ENCODE results near the gene VSTM4. TPM values are rescaled to one million over a fixed set of nuclear protein-coding genes. Genes with fewer than 3 reads are reported as not detected.

Gene VSTM4
- total RNA-seq, 1 experiment from 2014 or later: not detected

GRCh38 chr10:49053053-49053997, 62.0 kb downstream of the VSTM4 start:
- CTCF ChIA-PET: no interaction called here
- no peaks in the 10 kb centered on the region for H3K9me3 ChIP-seq (ENCODE audit: insufficient read depth, low read depth)
- H3K4me1 ChIP-seq (replicated peaks; ENCODE audit: insufficient read depth): no peaks in the 10 kb centered on the region
- H3K27ac ChIP-seq: no peak overlapping the region
- no peaks in the 10 kb centered on the region for H4K20me1 ChIP-seq (ENCODE audit: insufficient read depth)
- H3K4me2 ChIP-seq: no peak overlapping the region
- no peak overlapping the region for H3K4me3 ChIP-seq
- H2AFZ ChIP-seq: no peak overlapping the region
- H3K79me2 ChIP-seq (ENCODE audit: low read depth): no peaks in the 10 kb centered on the region
- POLR2A ChIA-PET (ENCODE audit: unreplicated experiment): no interaction called here
- H3K9me2 ChIP-seq (ENCODE audit: insufficient read depth): no peaks in the 10 kb centered on the region
- TF ChIP-seq CTCF (conservative IDR thresholded peaks at IDR 0.05): no peak
- TF ChIP-seq EZH2 (IDR thresholded peaks at IDR 0.05; ENCODE audit: low read depth): no peak
- no peak for DNase-seq
- no peaks in the 10 kb centered on the region for H3K36me3 ChIP-seq (ENCODE audit: low read depth)
- no TSS peak for BruUV-seq (replicated peaks)
- peaks cover 50% of the 10 kb centered on the region for H3K27me3 ChIP-seq (ENCODE audit: insufficient read depth, low read depth)
- H3F3A ChIP-seq (ENCODE audit: insufficient read depth, low read depth): no peaks in the 10 kb centered on the region
- intact Hi-C loops (cut with micrococcal nuclease; ENCODE audit: unreplicated experiment): no loop called here

- POLR2A ChIA-PET (ENCODE audit: unreplicated experiment): no interaction called here
- no peak overlapping the region for H2AFZ ChIP-seq
- H3K27me3 ChIP-seq (ENCODE audit: insufficient read depth, low read depth): peaks cover 52% of the 10 kb centered on the region
- BruUV-seq (replicated peaks): no TSS peak
- no peak overlapping the region for H3K4me2 ChIP-seq
- DNase-seq: no peak
- H3K27ac ChIP-seq: no peak overlapping the region
- H3K79me2 ChIP-seq (ENCODE audit: low read depth): no peaks in the 10 kb centered on the region
- CTCF ChIA-PET: no interaction called here
- intact Hi-C loops (cut with micrococcal nuclease; ENCODE audit: unreplicated experiment): no loop called here
- no peaks in the 10 kb centered on the region for H3K9me2 ChIP-seq (ENCODE audit: insufficient read depth)
- no peak for TF ChIP-seq CTCF (conservative IDR thresholded peaks at IDR 0.05)
- TF ChIP-seq EZH2 (IDR thresholded peaks at IDR 0.05; ENCODE audit: low read depth): no peak
- no peaks in the 10 kb centered on the region for H3K9me3 ChIP-seq (ENCODE audit: insufficient read depth, low read depth)
- H3K36me3 ChIP-seq (ENCODE audit: low read depth): no peaks in the 10 kb centered on the region
- no peaks in the 10 kb centered on the region for H3F3A ChIP-seq (ENCODE audit: insufficient read depth, low read depth)
- no peaks in the 10 kb centered on the region for H4K20me1 ChIP-seq (ENCODE audit: insufficient read depth)
- no peaks in the 10 kb centered on the region for H3K4me1 ChIP-seq (replicated peaks; ENCODE audit: insufficient read depth)
- no peak overlapping the region for H3K4me3 ChIP-seq
Measured at GRCh38 chr10:49052069-49052468, 63.3 kb downstream of the VSTM4 start.

GRCh38 chr10:49050906-49051305, 64.4 kb downstream of the VSTM4 start:
- Histone ChIP-seq H3K4me2 (no peak overlapping the region), H3K27ac (no peak overlapping the region), H3K4me1 (replicated peaks; ENCODE audit: insufficient read depth) (no peaks in the 10 kb centered on the region), H3K9me3 (ENCODE audit: insufficient read depth, low read depth) (no peaks in the 10 kb centered on the region), H3K9me2 (ENCODE audit: insufficient read depth) (no peaks in the 10 kb centered on the region), H3F3A (ENCODE audit: insufficient read depth, low read depth) (no peaks in the 10 kb centered on the region), H3K36me3 (ENCODE audit: low read depth) (no peaks in the 10 kb centered on the region), H3K27me3 (ENCODE audit: insufficient read depth, low read depth) (peaks cover 54% of the 10 kb centered on the region), H2AFZ (no peak overlapping the region), H3K4me3 (no peak overlapping the region), H4K20me1 (ENCODE audit: insufficient read depth) (no peaks in the 10 kb centered on the region), H3K79me2 (ENCODE audit: low read depth) (no peaks in the 10 kb centered on the region)
- POLR2A ChIA-PET (ENCODE audit: unreplicated experiment): no interaction called here
- intact Hi-C loops (cut with micrococcal nuclease; ENCODE audit: unreplicated experiment): no loop called here
- CTCF ChIA-PET: no interaction called here
- no peak for TF ChIP-seq CTCF (conservative IDR thresholded peaks at IDR 0.05)
- no peak for TF ChIP-seq EZH2 (IDR thresholded peaks at IDR 0.05; ENCODE audit: low read depth)
- DNase-seq: no peak
- BruUV-seq (replicated peaks): no TSS peak

All from PC-9 (cell line).